Neural cell (in vitro differentiated cells): ENCODE data around the gene DEDD.

Experiments
- EP300 ChIP-seq: fragments of 450-650 bp; conservative IDR thresholded peaks from 2 replicates; pipeline ENCODE4 v1.6.1; 2014; ENCODE audit warnings: antibody characterized with exemption, mild to moderate bottlenecking, moderate library complexity; ENCODE audit not compliant: poor library complexity, severe bottlenecking
- EZH2 ChIP-seq: fragments of 200-600, 300-800 bp; shearing (Covaris generic), sonication (generic); IDR thresholded peaks from 2 replicates; pipeline ENCODE4 v1.6.1; 2014; ENCODE audit warnings: antibody characterized with exemption, low read length, borderline replicate concordance, mild to moderate bottlenecking; ENCODE audit not compliant: insufficient read depth, poor library complexity, severe bottlenecking
- TAF1 ChIP-seq: IDR thresholded peaks from 2 replicates; pipeline ENCODE4 v1.6.1; 2012; ENCODE audit warnings: low read depth
- TF ChIP-seq, protein P1 (sequence below): IDR thresholded peaks from 2 replicates; pipeline ENCODE4 v1.6.1; 2012; ENCODE audit warnings: borderline replicate concordance
- TF ChIP-seq, protein P2 (sequence below): fragments of 450-650 bp; IDR thresholded peaks from 2 replicates; pipeline ENCODE4 v1.5.1; 2014; ENCODE audit warnings: antibody characterized with exemption, mild to moderate bottlenecking, moderate library complexity; ENCODE audit not compliant: poor library complexity, severe bottlenecking

GRCh38 chr1:161091796-161092507 lies 40.5 kb downstream of the DEDD start:
- TF ChIP-seq, protein P1, sequence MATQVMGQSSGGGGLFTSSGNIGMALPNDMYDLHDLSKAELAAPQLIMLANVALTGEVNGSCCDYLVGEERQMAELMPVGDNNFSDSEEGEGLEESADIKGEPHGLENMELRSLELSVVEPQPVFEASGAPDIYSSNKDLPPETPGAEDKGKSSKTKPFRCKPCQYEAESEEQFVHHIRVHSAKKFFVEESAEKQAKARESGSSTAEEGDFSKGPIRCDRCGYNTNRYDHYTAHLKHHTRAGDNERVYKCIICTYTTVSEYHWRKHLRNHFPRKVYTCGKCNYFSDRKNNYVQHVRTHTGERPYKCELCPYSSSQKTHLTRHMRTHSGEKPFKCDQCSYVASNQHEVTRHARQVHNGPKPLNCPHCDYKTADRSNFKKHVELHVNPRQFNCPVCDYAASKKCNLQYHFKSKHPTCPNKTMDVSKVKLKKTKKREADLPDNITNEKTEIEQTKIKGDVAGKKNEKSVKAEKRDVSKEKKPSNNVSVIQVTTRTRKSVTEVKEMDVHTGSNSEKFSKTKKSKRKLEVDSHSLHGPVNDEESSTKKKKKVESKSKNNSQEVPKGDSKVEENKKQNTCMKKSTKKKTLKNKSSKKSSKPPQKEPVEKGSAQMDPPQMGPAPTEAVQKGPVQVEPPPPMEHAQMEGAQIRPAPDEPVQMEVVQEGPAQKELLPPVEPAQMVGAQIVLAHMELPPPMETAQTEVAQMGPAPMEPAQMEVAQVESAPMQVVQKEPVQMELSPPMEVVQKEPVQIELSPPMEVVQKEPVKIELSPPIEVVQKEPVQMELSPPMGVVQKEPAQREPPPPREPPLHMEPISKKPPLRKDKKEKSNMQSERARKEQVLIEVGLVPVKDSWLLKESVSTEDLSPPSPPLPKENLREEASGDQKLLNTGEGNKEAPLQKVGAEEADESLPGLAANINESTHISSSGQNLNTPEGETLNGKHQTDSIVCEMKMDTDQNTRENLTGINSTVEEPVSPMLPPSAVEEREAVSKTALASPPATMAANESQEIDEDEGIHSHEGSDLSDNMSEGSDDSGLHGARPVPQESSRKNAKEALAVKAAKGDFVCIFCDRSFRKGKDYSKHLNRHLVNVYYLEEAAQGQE: no peak
- TF ChIP-seq EZH2: no peak
- TF ChIP-seq, protein P2, sequence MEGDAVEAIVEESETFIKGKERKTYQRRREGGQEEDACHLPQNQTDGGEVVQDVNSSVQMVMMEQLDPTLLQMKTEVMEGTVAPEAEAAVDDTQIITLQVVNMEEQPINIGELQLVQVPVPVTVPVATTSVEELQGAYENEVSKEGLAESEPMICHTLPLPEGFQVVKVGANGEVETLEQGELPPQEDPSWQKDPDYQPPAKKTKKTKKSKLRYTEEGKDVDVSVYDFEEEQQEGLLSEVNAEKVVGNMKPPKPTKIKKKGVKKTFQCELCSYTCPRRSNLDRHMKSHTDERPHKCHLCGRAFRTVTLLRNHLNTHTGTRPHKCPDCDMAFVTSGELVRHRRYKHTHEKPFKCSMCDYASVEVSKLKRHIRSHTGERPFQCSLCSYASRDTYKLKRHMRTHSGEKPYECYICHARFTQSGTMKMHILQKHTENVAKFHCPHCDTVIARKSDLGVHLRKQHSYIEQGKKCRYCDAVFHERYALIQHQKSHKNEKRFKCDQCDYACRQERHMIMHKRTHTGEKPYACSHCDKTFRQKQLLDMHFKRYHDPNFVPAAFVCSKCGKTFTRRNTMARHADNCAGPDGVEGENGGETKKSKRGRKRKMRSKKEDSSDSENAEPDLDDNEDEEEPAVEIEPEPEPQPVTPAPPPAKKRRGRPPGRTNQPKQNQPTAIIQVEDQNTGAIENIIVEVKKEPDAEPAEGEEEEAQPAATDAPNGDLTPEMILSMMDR: no peak
- no peak for TF ChIP-seq TAF1
- TF ChIP-seq EP300: no peak
